GM10248 (cell line): ENCODE results near the gene ADGRG1.

Experiments
- CTCF ChIA-PET: fragments of 300-600 bp; sonication (Branson Sonifier 250); formaldehyde crosslinking; extraction: SDS; loops from one replicate; lab custom pipeline; 2021; ENCODE audit warnings: antibody characterized with exemption; lab: Yijun Ruan, JAX
- POLR2A ChIA-PET: fragments of 350-650 bp; sonication (Branson Sonifier 250); formaldehyde crosslinking; extraction: SDS; loops from one replicate; lab custom pipeline; 2020; ENCODE audit warnings: antibody characterized with exemption; lab: Yijun Ruan, JAX
- DNase-seq: peaks from one replicate; pipeline ENCODE4 v3.0.0; 2012; ENCODE audit errors: extremely low spot score
- CTCF ChIP-seq: IDR thresholded peaks from 2 replicates; pipeline ENCODE4 v1.5.1; 2012; ENCODE audit warnings: mild to moderate bottlenecking, low read depth; ENCODE audit errors: extremely low read depth, missing control alignments, control extremely low read depth

ADGRG1 gene

GRCh38 chr16:57687363-57687929 is 59.0 kb downstream of the ADGRG1 start:
- no peak for DNase-seq
- POLR2A ChIA-PET, result no interaction called here
- CTCF ChIA-PET, result no interaction called here
- no peak for TF ChIP-seq CTCF

- ChIA-PET CTCF (interaction anchor here (2.9 kb wide), 1 partner anchor 112 kb away, joined by 7 read pairs; no protein-coding TSS in a partner anchor), POLR2A (no interaction called here)
- no peak for TF ChIP-seq CTCF
- DNase-seq, result no peak
Observed at GRCh38 chr16:57688487-57688986, 60.1 kb downstream of the ADGRG1 start.

GRCh38 chr16:57688987-57689761 is 60.7 kb downstream of the ADGRG1 start:
- CTCF ChIA-PET, result interaction anchor here (1.1 to 2.9 kb wide), 3 partner anchors 23 to 113 kb away, joined by 3 to 8 read pairs (median 7); no protein-coding TSS in a partner anchor
- POLR2A ChIA-PET, result no interaction called here
- no peak for TF ChIP-seq CTCF
- DNase-seq, result no peak

- ChIA-PET POLR2A (no interaction called here), CTCF (interaction anchor here (0.8 to 2.9 kb wide), 4 partner anchors 23 to 170 kb away, joined by 3 to 8 read pairs (median 5); no protein-coding TSS in a partner anchor)
- TF ChIP-seq CTCF, result no peak
- peak; percentile 76 for DNase-seq
Observed at GRCh38 chr16:57689762-57690558, 61.5 kb downstream of the ADGRG1 start.

- no peak for DNase-seq
- ChIA-PET CTCF (interaction anchor here (2.0 to 2.9 kb wide), 2 partner anchors 43 to 115 kb away, joined by 7 to 8 read pairs; no protein-coding TSS in a partner anchor), POLR2A (no interaction called here)
- TF ChIP-seq CTCF, result no peak
Observed at GRCh38 chr16:57690782-57691471, 62.5 kb downstream of the ADGRG1 start.
